Activated naive CD8-positive, alpha-beta T cell treated with anti-CD3 and anti-CD28 coated beads for 36 hours (primary cell): ENCODE measurements around the gene MPG. TPM values are rescaled to one million over a fixed set of nuclear protein-coding genes. Genes with fewer than 3 reads are reported as not detected.

Source experiments
- DNase-seq: peaks from one replicate; pipeline ENCODE4 v3.0.0; 2021
- H3K27ac Mint-ChIP-seq: one replicate; pipeline ENCODE4 v1.8.0; 2022; ENCODE audit warnings: mild to moderate bottlenecking, moderate library complexity, mixed read lengths
- H3K27me3 Mint-ChIP-seq: one replicate; pipeline ENCODE4 v1.8.0; 2022; ENCODE audit warnings: mild to moderate bottlenecking, mixed read lengths
- H3K36me3 Mint-ChIP-seq: one replicate; pipeline ENCODE4 v1.8.0; 2021; ENCODE audit warnings: mild to moderate bottlenecking, mixed read lengths
- H3K4me1 Mint-ChIP-seq: one replicate; pipeline ENCODE4 v1.8.0; 2021; ENCODE audit warnings: mixed read lengths
- H3K4me3 Mint-ChIP-seq: one replicate; pipeline ENCODE4 v1.8.0; 2022; ENCODE audit warnings: mild to moderate bottlenecking, moderate library complexity, mixed read lengths
- H3K9me3 Mint-ChIP-seq: one replicate; pipeline ENCODE4 v1.8.0; 2022; ENCODE audit warnings: mixed read lengths
- total RNA-seq, 2 experiments: library from RNA; stranded (reverse); gene quantifications; one replicate each; pipeline ENCODE4 v1.2.3, GENCODE V29; 2021

Gene MPG
- total RNA-seq, 2 experiments from 2014 or later, result 51.6 to 56.7 TPM

- no peaks in the 10 kb centered on the region for H3K27me3 Mint-ChIP-seq
- no peak overlapping the region for H3K4me3 Mint-ChIP-seq
- H3K27ac Mint-ChIP-seq, result no peak overlapping the region
- H3K4me1 Mint-ChIP-seq, result no peaks in the 10 kb centered on the region
- DNase-seq, result no peak
- H3K9me3 Mint-ChIP-seq, result no peaks in the 10 kb centered on the region
- peaks cover 10% of the 10 kb centered on the region for H3K36me3 Mint-ChIP-seq
Measured at GRCh38 chr16:101586-101985, 23.6 kb downstream of the MPG start.

- Mint-ChIP-seq H3K4me3 (no peak overlapping the region), H3K4me1 (peaks cover 1% of the 10 kb centered on the region), H3K27me3 (no peaks in the 10 kb centered on the region), H3K9me3 (no peaks in the 10 kb centered on the region), H3K27ac (no peak overlapping the region), H3K36me3 (peaks cover 8% of the 10 kb centered on the region)
- DNase-seq, result no peak
Measured at GRCh38 chr16:102060-102855, 24.2 kb downstream of the MPG start.

- no peaks in the 10 kb centered on the region for H3K27me3 Mint-ChIP-seq
Measured at GRCh38 chr16:104355-104754, 26.3 kb downstream of the MPG start.

GRCh38 chr16:104928-105327 is 26.9 kb downstream of the MPG start:
- Mint-ChIP-seq H3K36me3 (peaks cover 8% of the 10 kb centered on the region), H3K27ac (no peak overlapping the region), H3K9me3 (no peaks in the 10 kb centered on the region), H3K4me3 (no peak overlapping the region), H3K4me1 (peaks cover 1% of the 10 kb centered on the region), H3K27me3 (no peaks in the 10 kb centered on the region)
- no peak for DNase-seq

More at GRCh38 chr16:104355-104754, 26.3 kb downstream of the MPG start:
- Mint-ChIP-seq H3K4me3 (no peak overlapping the region), H3K36me3 (peaks cover 8% of the 10 kb centered on the region), H3K27ac (no peak overlapping the region), H3K4me1 (peaks cover 1% of the 10 kb centered on the region), H3K9me3 (no peaks in the 10 kb centered on the region)
- no peak for DNase-seq

GRCh38 chr16:105521-105920 is 27.5 kb downstream of the MPG start:
- H3K9me3 Mint-ChIP-seq, result no peaks in the 10 kb centered on the region
- H3K36me3 Mint-ChIP-seq, result peaks cover 8% of the 10 kb centered on the region
- H3K27me3 Mint-ChIP-seq, result no peaks in the 10 kb centered on the region
- peaks cover 1% of the 10 kb centered on the region for H3K4me1 Mint-ChIP-seq
- no peak for DNase-seq
- no peak overlapping the region for H3K27ac Mint-ChIP-seq
- H3K4me3 Mint-ChIP-seq, result no peak overlapping the region

GRCh38 chr16:106623-107324 is 28.7 kb downstream of the MPG start:
- no peak overlapping the region for H3K27ac Mint-ChIP-seq
- H3K9me3 Mint-ChIP-seq, result no peaks in the 10 kb centered on the region
- no peak overlapping the region for H3K4me3 Mint-ChIP-seq
- peaks cover 8% of the 10 kb centered on the region for H3K36me3 Mint-ChIP-seq
- peaks cover 1% of the 10 kb centered on the region for H3K4me1 Mint-ChIP-seq
- DNase-seq, result peak; percentile 40
- H3K27me3 Mint-ChIP-seq, result no peaks in the 10 kb centered on the region

GRCh38 chr16:112153-112840 is 34.3 kb downstream of the MPG start:
- Mint-ChIP-seq H3K4me1 (peaks cover 9% of the 10 kb centered on the region), H3K27me3 (no peaks in the 10 kb centered on the region), H3K27ac (no peak overlapping the region), H3K9me3 (no peaks in the 10 kb centered on the region), H3K4me3 (no peak overlapping the region), H3K36me3 (peaks cover 10% of the 10 kb centered on the region)
- DNase-seq, result no peak

GRCh38 chr16:114327-114726 is 36.3 kb downstream of the MPG start:
- Mint-ChIP-seq H3K27ac (no peak overlapping the region), H3K4me1 (peaks cover 14% of the 10 kb centered on the region), H3K9me3 (no peaks in the 10 kb centered on the region), H3K36me3 (peaks cover 9% of the 10 kb centered on the region), H3K4me3 (no peak overlapping the region), H3K27me3 (no peaks in the 10 kb centered on the region)
- no peak for DNase-seq

GRCh38 chr16:116015-116414 is 38.0 kb downstream of the MPG start:
- Mint-ChIP-seq H3K9me3 (no peaks in the 10 kb centered on the region), H3K36me3 (peaks cover 9% of the 10 kb centered on the region), H3K4me1 (peaks cover 14% of the 10 kb centered on the region), H3K4me3 (no peak overlapping the region), H3K27me3 (no peaks in the 10 kb centered on the region), H3K27ac (no peak overlapping the region)
- no peak for DNase-seq

- peaks cover 7% of the 10 kb centered on the region for H3K36me3 Mint-ChIP-seq
- H3K27ac Mint-ChIP-seq, result no peak overlapping the region
- no peaks in the 10 kb centered on the region for H3K9me3 Mint-ChIP-seq
- H3K4me1 Mint-ChIP-seq, result peaks cover 14% of the 10 kb centered on the region
- no peaks in the 10 kb centered on the region for H3K27me3 Mint-ChIP-seq
- DNase-seq, result peak; percentile 56
- H3K4me3 Mint-ChIP-seq, result no peak overlapping the region
Measured at GRCh38 chr16:117379-118365, 39.6 kb downstream of the MPG start.

- Mint-ChIP-seq H3K27me3 (no peaks in the 10 kb centered on the region), H3K4me1 (peaks cover 6% of the 10 kb centered on the region), H3K4me3 (no peak overlapping the region), H3K36me3 (peaks cover 5% of the 10 kb centered on the region), H3K27ac (no peak overlapping the region), H3K9me3 (no peaks in the 10 kb centered on the region)
- no peak for DNase-seq
Measured at GRCh38 chr16:118857-119256, 40.8 kb downstream of the MPG start.

- Mint-ChIP-seq H3K27ac (no peak overlapping the region), H3K36me3 (peaks cover 3% of the 10 kb centered on the region), H3K27me3 (no peaks in the 10 kb centered on the region), H3K4me3 (no peak overlapping the region), H3K9me3 (no peaks in the 10 kb centered on the region), H3K4me1 (peaks cover 5% of the 10 kb centered on the region)
- no peak for DNase-seq
Measured at GRCh38 chr16:119295-119694, 41.3 kb downstream of the MPG start.

- H3K4me3 Mint-ChIP-seq, result no peak overlapping the region
- DNase-seq, result no peak
- H3K27ac Mint-ChIP-seq, result no peak overlapping the region
- no peaks in the 10 kb centered on the region for H3K27me3 Mint-ChIP-seq
- H3K9me3 Mint-ChIP-seq, result no peaks in the 10 kb centered on the region
- H3K36me3 Mint-ChIP-seq, result peaks cover 1% of the 10 kb centered on the region
- H3K4me1 Mint-ChIP-seq, result peaks cover 5% of the 10 kb centered on the region
Measured at GRCh38 chr16:119835-120491, 41.9 kb downstream of the MPG start.

GRCh38 chr16:120756-121155 is 42.7 kb downstream of the MPG start:
- Mint-ChIP-seq H3K27me3 (no peaks in the 10 kb centered on the region), H3K36me3 (peaks cover 1% of the 10 kb centered on the region), H3K4me3 (no peak overlapping the region), H3K4me1 (peaks cover 5% of the 10 kb centered on the region), H3K27ac (no peak overlapping the region), H3K9me3 (no peaks in the 10 kb centered on the region)
- no peak for DNase-seq
